Activated B cell treated with CpG ODN at 0.5 μM for 24 hours (primary cell): ENCODE results near the gene RTP1. TPM values are rescaled to one million over a fixed set of nuclear protein-coding genes. Genes with fewer than 3 reads are reported as not detected.

Experiments used
- ATAC-seq: fragments of 200-7000 bp; cut with Tn5 transposase; one replicate; pipeline ENCODE4 v1.10.0; 2021; ENCODE audit warnings: low read depth, mild to moderate bottlenecking, moderate library complexity
- CTCF ChIA-PET: fragments of 350-600 bp; sonication (Branson Sonifier 250); formaldehyde crosslinking; loops from one replicate; lab custom pipeline; 2021; ENCODE audit warnings: antibody characterized with exemption; lab: Charles Lee
- POLR2A ChIA-PET: fragments of 350-600 bp; sonication (Branson Sonifier 250); formaldehyde crosslinking; loops from one replicate; lab custom pipeline; 2021; ENCODE audit warnings: antibody characterized with exemption; lab: Charles Lee
- DNase-seq: peaks from one replicate; pipeline ENCODE4 v3.0.0; 2022
- H3K27ac Mint-ChIP-seq: one replicate; pipeline ENCODE4 v1.8.0; 2020; ENCODE audit warnings: mixed read lengths
- H3K27me3 Mint-ChIP-seq: one replicate; pipeline ENCODE4 v1.8.0; 2021; ENCODE audit warnings: mixed read lengths
- H3K36me3 Mint-ChIP-seq: one replicate; pipeline ENCODE4 v1.8.0; 2021; ENCODE audit warnings: low read depth, mixed read lengths
- H3K4me1 Mint-ChIP-seq: one replicate; pipeline ENCODE4 v1.8.0; 2021; ENCODE audit warnings: mixed read lengths
- H3K4me3 Mint-ChIP-seq: one replicate; pipeline ENCODE4 v1.8.0; 2020; ENCODE audit warnings: mild to moderate bottlenecking, mixed read lengths
- H3K9me3 Mint-ChIP-seq: one replicate; pipeline ENCODE4 v1.8.0; 2020; ENCODE audit warnings: mixed read lengths
- CTCF ChIP-seq: fragments of 200-600 bp; IDR thresholded peaks from one replicate; pipeline ENCODE4 v1.8.0; 2022; ENCODE audit warnings: antibody characterized with exemption, mild to moderate bottlenecking
- intact Hi-C: fragments of 100-400 bp; cut with micrococcal nuclease; formaldehyde crosslinking; loops from one replicate; pipeline ENCODE4 v1.15.1; 2024
- total RNA-seq: library from RNA; stranded (reverse); gene quantifications from 2 replicates; pipeline ENCODE4 v1.2.3, GENCODE V29; 2022

Gene RTP1
- total RNA-seq, 1 donor from 2014 or later, result not detected

GRCh38 chr3:187211532-187212195, 14.4 kb downstream of the RTP1 start:
- POLR2A ChIA-PET, result interaction anchor here (0.5 kb wide), 1 partner anchor 12 kb away, joined by 3 read pairs; no protein-coding TSS in a partner anchor

GRCh38 chr3:187212196-187212545, 14.9 kb downstream of the RTP1 start:
- no peaks in the 10 kb centered on the region for H3K9me3 Mint-ChIP-seq
- no peak overlapping the region for H3K4me3 Mint-ChIP-seq
- H3K4me1 Mint-ChIP-seq, result no peaks in the 10 kb centered on the region
- CTCF ChIA-PET, result no interaction called here
- intact Hi-C loops, result no loop called here
- no peaks in the 10 kb centered on the region for H3K36me3 Mint-ChIP-seq
- H3K27me3 Mint-ChIP-seq, result peaks cover 3% of the 10 kb centered on the region
- H3K27ac Mint-ChIP-seq, result no peak overlapping the region
- POLR2A ChIA-PET, result interaction anchor here (0.5 kb wide), 1 partner anchor 12 kb away, joined by 3 read pairs; no protein-coding TSS in a partner anchor
- DNase-seq, result no peak
- no peak for ATAC-seq
- TF ChIP-seq CTCF, result no peak

More at GRCh38 chr3:187211532-187212195, 14.4 kb downstream of the RTP1 start:
- ATAC-seq (no peak), DNase-seq (no peak)
- Mint-ChIP-seq H3K27ac (no peak overlapping the region), H3K36me3 (no peaks in the 10 kb centered on the region), H3K9me3 (no peaks in the 10 kb centered on the region), H3K27me3 (peaks cover 5% of the 10 kb centered on the region), H3K4me1 (no peaks in the 10 kb centered on the region), H3K4me3 (no peak overlapping the region)
- no peak for TF ChIP-seq CTCF
- CTCF ChIA-PET, result no interaction called here
- intact Hi-C loops, result no loop called here

DNA sequence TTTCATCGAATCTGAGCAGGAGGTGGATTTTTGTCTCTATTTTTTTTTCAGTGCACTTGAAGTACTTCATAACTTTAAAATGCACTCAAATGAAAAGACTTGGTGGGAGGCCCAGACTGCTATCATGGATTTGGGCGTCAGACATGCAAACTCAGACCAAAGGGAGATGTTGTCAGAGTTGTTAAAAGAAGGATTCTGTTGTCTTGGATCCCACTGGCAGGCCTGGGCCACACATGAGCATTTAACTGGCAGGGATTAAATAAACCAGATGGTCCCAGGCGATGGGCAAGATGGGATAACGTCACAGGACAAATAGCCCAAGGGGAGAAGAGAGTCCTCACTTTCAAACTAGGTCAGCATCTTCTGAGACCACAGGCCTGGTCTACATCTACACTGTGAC, 15.4 kb downstream of the RTP1 start:
- ATAC-seq (no peak), DNase-seq (no peak)
- H3K27me3 Mint-ChIP-seq, result peaks cover 3% of the 10 kb centered on the region
- ChIA-PET POLR2A (no interaction called here), CTCF (no interaction called here)
- no peak overlapping the region for H3K4me3 Mint-ChIP-seq
- no peak for TF ChIP-seq CTCF
- H3K36me3 Mint-ChIP-seq, result no peaks in the 10 kb centered on the region
- intact Hi-C loops, result no loop called here
- H3K27ac Mint-ChIP-seq, result no peak overlapping the region
- H3K4me1 Mint-ChIP-seq, result no peaks in the 10 kb centered on the region
- H3K9me3 Mint-ChIP-seq, result no peaks in the 10 kb centered on the region

- Mint-ChIP-seq H3K4me1 (no peaks in the 10 kb centered on the region), H3K36me3 (no peaks in the 10 kb centered on the region), H3K4me3 (no peak overlapping the region), H3K27me3 (peaks cover 8% of the 10 kb centered on the region), H3K27ac (no peak overlapping the region), H3K9me3 (no peaks in the 10 kb centered on the region)
- intact Hi-C loops, result no loop called here
- no peak for DNase-seq
- POLR2A ChIA-PET, result no interaction called here
- no peak for ATAC-seq
- CTCF ChIA-PET, result no interaction called here
- no peak for TF ChIP-seq CTCF
Observed at GRCh38 chr3:187213616-187214015, 16.3 kb downstream of the RTP1 start.

GRCh38 chr3:187215460-187215859, 18.2 kb downstream of the RTP1 start:
- Mint-ChIP-seq H3K36me3 (no peaks in the 10 kb centered on the region), H3K9me3 (no peaks in the 10 kb centered on the region), H3K4me3 (no peak overlapping the region), H3K27me3 (peaks cover 10% of the 10 kb centered on the region), H3K27ac (no peak overlapping the region), H3K4me1 (no peaks in the 10 kb centered on the region)
- no peak for TF ChIP-seq CTCF
- DNase-seq (no peak), ATAC-seq (no peak)
- ChIA-PET POLR2A (no interaction called here), CTCF (no interaction called here)
- intact Hi-C loops, result no loop called here
